Stimulated activated CD8-positive, alpha-beta memory T cell treated with anti-CD3 and anti-CD28 coated beads, Interleukin-12 subunit alpha, Interleukin-12 subunit beta, amount 100 ng/mL, for 4 hours (primary cell): Measurements from ENCODE around the gene ARFGAP3.
"Not testable (repeated sequence)": the region's sequence is repeated elsewhere in the genome, so short reads cannot be mapped to it uniquely, and the experiment has no call there.

Experiments
- DNase-seq: peaks from one replicate; pipeline ENCODE4 v3.0.0-alpha.2; 2020; ENCODE audit warnings: low read depth

ARFGAP3 gene

GRCh38 chr22:42768385-42769035 is 88.6 kb downstream of the ARFGAP3 start:
- no peak for DNase-seq

- DNase-seq: no peak
Observed at GRCh38 chr22:42766860-42767259, 90.2 kb downstream of the ARFGAP3 start.

GRCh38 chr22:42764895-42765363 is 92.1 kb downstream of the ARFGAP3 start:
- no peak for DNase-seq

- no peak for DNase-seq
Observed at GRCh38 chr22:42763965-42764480, 93.0 kb downstream of the ARFGAP3 start.

GRCh38 chr22:42760806-42761565 is 96.1 kb downstream of the ARFGAP3 start:
- DNase-seq: no peak

- no peak for DNase-seq
Observed at GRCh38 chr22:42758931-42759629, 98.0 kb downstream of the ARFGAP3 start.

GRCh38 chr22:42755553-42755952 is 101.5 kb downstream of the ARFGAP3 start:
- not testable (repeated sequence) for DNase-seq

GRCh38 chr22:42755121-42755520 is 102.0 kb downstream of the ARFGAP3 start:
- DNase-seq: not testable (repeated sequence)

- no peak for DNase-seq
Observed at GRCh38 chr22:42754658-42755057, 102.4 kb downstream of the ARFGAP3 start.

GRCh38 chr22:42752912-42753311 is 104.2 kb downstream of the ARFGAP3 start:
- DNase-seq: no peak

GRCh38 chr22:42752230-42752746 is 104.8 kb downstream of the ARFGAP3 start:
- DNase-seq: no peak

GRCh38 chr22:42750421-42750820 is 106.7 kb downstream of the ARFGAP3 start:
- DNase-seq: not testable (repeated sequence)

GRCh38 chr22:42747701-42748513 is 109.2 kb downstream of the ARFGAP3 start:
- DNase-seq: no peak
